GM12878 (cell line): Measurements from ENCODE around the gene ODAD4. TPM values are rescaled to one million over a fixed set of nuclear protein-coding genes. Genes with fewer than 3 reads are reported as not detected.

Experiments used
- ATAC-seq: fragments of 200-7000 bp; cut with Tn5 transposase; 3 replicates; pipeline ENCODE4 v1.9.1; 2020; ENCODE audit warnings: mild to moderate bottlenecking, moderate library complexity
- BruUV-seq: library from RNA; stranded (reverse); fragments of 400-500 nt; replicated peaks from 2 replicates; lab custom pipeline; 2021; lab: Mats Ljungman, UMichigan
- CTCF ChIA-PET: fragments of 300-600 bp; sonication (Branson Sonifier 250); formaldehyde crosslinking; extraction: SDS; loops from one replicate; lab custom pipeline; 2021; ENCODE audit warnings: inconsistent platforms; lab: Yijun Ruan, JAX
- POLR2A ChIA-PET: fragments of 350-600 bp; formaldehyde crosslinking; extraction: SDS; loops from one replicate; lab custom pipeline; 2021; ENCODE audit warnings: inconsistent platforms; lab: Charles Lee
- RAD21 ChIA-PET: fragments of 300-600 bp; sonication (Branson Sonifier 250); formaldehyde crosslinking; loops from one replicate; lab custom pipeline; 2023; ENCODE audit warnings: antibody characterized with exemption; ENCODE audit not compliant: unreplicated experiment; lab: Charles Lee
- SMC1A ChIA-PET: fragments of 300-600 bp; sonication (Branson Sonifier 250); formaldehyde crosslinking; loops from one replicate; lab custom pipeline; 2023; ENCODE audit not compliant: unreplicated experiment, uncharacterized antibody; lab: Charles Lee
- DNase-seq: peaks from one replicate; pipeline ENCODE4 v3.0.0-alpha.2; 2011; ENCODE audit warnings: low read depth, low spot score
- FAIRE-seq: peaks from 3 replicates; lab custom pipeline; 2011; peaks lifted over from hg19 to GRCh38; lab: Jason Lieb, UNC
- H2AFZ ChIP-seq: 2 replicates; pipeline ENCODE4 v1.6.0; 2011; ENCODE audit warnings: low read depth, low read length, control low read depth; ENCODE audit not compliant: control insufficient read depth
- H3K27ac ChIP-seq: 2 replicates; pipeline ENCODE4 v1.5.1; 2011; ENCODE audit warnings: control low read depth; ENCODE audit not compliant: control insufficient read depth, insufficient read depth
- H3K27me3 ChIP-seq, 2 experiments: replicated peaks in 1 of 2; 2 replicates each; pipeline versions ENCODE4 v1.6.0 to v1.6.1; 2011; ENCODE audit warnings: low read length in 1 of 2; ENCODE audit not compliant: control insufficient read depth in 2 of 2, insufficient read depth in 2 of 2
- H3K36me3 ChIP-seq, 2 experiments: 2 replicates each; pipeline ENCODE4 v1.5.1; 2011; ENCODE audit warnings: low read length in 1 of 2; ENCODE audit not compliant: control insufficient read depth in 2 of 2, insufficient read depth in 2 of 2
- H3K4me1 ChIP-seq: 2 replicates; pipeline ENCODE4 v1.6.1; 2011; ENCODE audit warnings: mild to moderate bottlenecking, low read length, moderate library complexity, mixed read lengths; ENCODE audit not compliant: control insufficient read depth, insufficient read depth
- H3K4me2 ChIP-seq: 2 replicates; pipeline ENCODE4 v1.6.0; 2011; ENCODE audit warnings: control low read depth; ENCODE audit not compliant: control insufficient read depth, insufficient read depth
- H3K4me3 ChIP-seq: fragments of 200-600 bp; sonication (generic); 2 replicates; pipeline ENCODE4 v1.5.1; 2016
- H3K79me2 ChIP-seq: 2 replicates; pipeline ENCODE4 v1.6.0; 2011; ENCODE audit warnings: low read length; ENCODE audit not compliant: control insufficient read depth, insufficient read depth
- H3K9ac ChIP-seq: 2 replicates; pipeline ENCODE4 v1.8.0; 2011; ENCODE audit warnings: low read length, control low read depth, mixed read lengths; ENCODE audit not compliant: control insufficient read depth, insufficient read depth
- H3K9me3 ChIP-seq: replicated peaks from 3 replicates; pipeline ENCODE4 v1.5.1; 2011; ENCODE audit warnings: mild to moderate bottlenecking, low read length; ENCODE audit not compliant: control insufficient read depth, insufficient read depth
- H4K20me1 ChIP-seq: 2 replicates; pipeline ENCODE4 v1.6.0; 2011; ENCODE audit not compliant: control insufficient read depth, insufficient read depth
- BHLHE40 ChIP-seq, 2 experiments: fragments of 450-650 bp in 1 of 2; IDR thresholded peaks; 2 replicates each; pipeline ENCODE4 v1.6.1; 2011 to 2017; ENCODE audit warnings: low read depth in 2 of 2, borderline replicate concordance in 1 of 2, improper control_type of control experiment in 1 of 2, low read length in 1 of 2, mild to moderate bottlenecking in 1 of 2
- CREM ChIP-seq: IDR thresholded peaks from 2 replicates; pipeline ENCODE4 v1.6.1; 2014; ENCODE audit warnings: antibody characterized with exemption, low read depth
- GABPA ChIP-seq: IDR thresholded peaks from 2 replicates; pipeline ENCODE4 v1.6.1; 2014; ENCODE audit warnings: antibody characterized with exemption, low read depth, mild to moderate bottlenecking, inconsistent platforms
- JUNB ChIP-seq: IDR thresholded peaks from 2 replicates; pipeline ENCODE4 v1.6.1; 2016; ENCODE audit warnings: antibody characterized with exemption, mild to moderate bottlenecking
- NFXL1 ChIP-seq: fragments of 450-650 bp; IDR thresholded peaks from 2 replicates; pipeline ENCODE4 v1.6.1; 2017; ENCODE audit warnings: antibody characterized with exemption, mild to moderate bottlenecking, borderline replicate concordance
- PML ChIP-seq: IDR thresholded peaks from 2 replicates; pipeline ENCODE4 v1.6.1; 2012; ENCODE audit warnings: low read length, inconsistent platforms
- SMAD5 ChIP-seq: IDR thresholded peaks from 2 replicates; pipeline ENCODE4 v1.6.1; 2016; ENCODE audit warnings: antibody characterized with exemption, low read depth
- SUZ12 ChIP-seq: fragments of 200-600 bp; sonication (generic); IDR thresholded peaks from one replicate; pipeline ENCODE4 v1.6.1; 2018; ENCODE audit warnings: antibody characterized with exemption, mild to moderate bottlenecking; ENCODE audit not compliant: unreplicated experiment
- TBL1XR1 ChIP-seq: IDR thresholded peaks from 2 replicates; pipeline ENCODE4 v1.6.1; 2012; ENCODE audit warnings: low read depth, low read length, improper control_type of control experiment
- TCF12 ChIP-seq: IDR thresholded peaks from 2 replicates; pipeline ENCODE4 v1.6.1; 2011; ENCODE audit warnings: low read depth, mild to moderate bottlenecking, low read length
- ZNF217 ChIP-seq: fragments of 450-650 bp; IDR thresholded peaks from 2 replicates; pipeline ENCODE4 v1.6.1; 2017; ENCODE audit warnings: antibody characterized with exemption, mild to moderate bottlenecking
- ZNF622 ChIP-seq: fragments of 450-650 bp; IDR thresholded peaks from 2 replicates; pipeline ENCODE4 v1.6.1; 2017; ENCODE audit warnings: mild to moderate bottlenecking, inconsistent platforms
- WGBS: methylation state at CpG from one replicate; pipeline ENCODE4 v1.1.6; 2016; ENCODE audit warnings: low lambda C conversion rate; ENCODE audit not compliant: insufficient replicate concordance, insufficient coverage; ENCODE audit errors: missing lambda C conversion rate; 5-methylcytosine and 5-hydroxymethylcytosine counted together
- in situ Hi-C: fragments of 300-500 bp; cut with MboI; formaldehyde crosslinking; loops from 9 replicates; pipeline ENCODE4 v1.14.3; 2018; ENCODE audit warnings: mixed read lengths
- intact Hi-C: fragments of 100-400 bp; cut with micrococcal nuclease; formaldehyde crosslinking; loops from one replicate; pipeline ENCODE4 v1.14.2; 2022; ENCODE audit not compliant: unreplicated experiment
- polyA plus RNA-seq, 11 experiments: library from polyadenylated mRNA; depleted of rRNA in 4 of 11; unstranded in 6 of 11; stranded (reverse) in 5 of 11; fragments of >200 nt; fragmentation: Nextera tagmentation in 4 of 11; fragmentation: Illumina TruSeq in 1 of 11; extraction: Ambion mirVana in 4 of 11; extraction: Trizol in 1 of 11; gene quantifications; 1 replicate in 1 of 11; 2 replicates in 10 of 11; pipeline versions ENCODE4 v1.2.1 to v1.2.3, GENCODE V29; 2011 to 2016; ENCODE audit warnings: inconsistent platforms in 2 of 11, missing spikeins in 2 of 11, low read depth in 1 of 11
- total RNA-seq, 4 experiments: library from RNA; depleted of rRNA in 3 of 4; stranded (reverse); fragments of >200 nt in 3 of 4; fragmentation: Illumina TruSeq in 1 of 4; extraction: Trizol in 1 of 4; gene quantifications; 2 replicates each; pipeline versions ENCODE4 v1.2.1 to v1.2.3, GENCODE V29; 2013 to 2021
- TF ChIP-seq, protein P1 (sequence below): fragments of 450-650 bp; IDR thresholded peaks from 2 replicates; pipeline ENCODE4 v1.6.1; 2017; ENCODE audit warnings: mild to moderate bottlenecking, moderate library complexity
- TF ChIP-seq, protein P2 (sequence below), 3 experiments: IDR thresholded peaks in 2 of 3; conservative IDR thresholded peaks in 1 of 3; 2 replicates each; pipeline ENCODE4 v1.5.1; 2011; ENCODE audit warnings: low read depth in 3 of 3, low read length in 3 of 3, mild to moderate bottlenecking in 3 of 3, control low read depth in 2 of 3, moderate library complexity in 2 of 3, inconsistent platforms in 1 of 3, mixed read lengths in 1 of 3; ENCODE audit not compliant: control insufficient read depth in 2 of 3, insufficient read depth in 1 of 3; ENCODE audit errors: extremely low read depth in 1 of 3
- TF ChIP-seq, protein P3 (sequence below): fragments of 450-650 bp; IDR thresholded peaks from 2 replicates; pipeline ENCODE4 v1.6.1; 2016; ENCODE audit warnings: mild to moderate bottlenecking

Gene ODAD4
- total and polyA plus RNA-seq, 10 of the 15 experiments (the other 5 are each of a cell fraction or from before 2014, with no cell fraction given) = 0.10 to 0.73 (median 0.35) TPM

DNA sequence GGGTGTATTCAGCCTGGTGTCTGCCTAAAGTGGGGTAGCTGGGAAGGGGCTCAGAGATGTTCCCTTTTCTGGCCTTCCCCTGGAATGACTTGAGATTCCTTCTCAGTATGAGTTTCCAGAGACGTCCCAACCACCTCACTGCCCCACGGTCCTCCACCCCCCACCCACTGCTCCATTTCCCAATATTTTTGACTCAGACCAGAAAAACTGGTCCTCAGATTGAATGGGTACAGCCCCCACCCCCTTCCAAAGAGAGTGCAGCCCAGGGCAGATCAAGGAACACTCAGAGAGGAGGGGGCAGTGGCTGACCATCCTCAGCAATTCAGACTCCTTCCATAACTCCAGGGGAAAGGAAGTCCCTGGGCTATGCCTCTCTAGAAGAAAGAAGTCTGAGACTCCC is 14.9 kb upstream of the ODAD4 start (continued):
- TF ChIP-seq, protein P1, sequence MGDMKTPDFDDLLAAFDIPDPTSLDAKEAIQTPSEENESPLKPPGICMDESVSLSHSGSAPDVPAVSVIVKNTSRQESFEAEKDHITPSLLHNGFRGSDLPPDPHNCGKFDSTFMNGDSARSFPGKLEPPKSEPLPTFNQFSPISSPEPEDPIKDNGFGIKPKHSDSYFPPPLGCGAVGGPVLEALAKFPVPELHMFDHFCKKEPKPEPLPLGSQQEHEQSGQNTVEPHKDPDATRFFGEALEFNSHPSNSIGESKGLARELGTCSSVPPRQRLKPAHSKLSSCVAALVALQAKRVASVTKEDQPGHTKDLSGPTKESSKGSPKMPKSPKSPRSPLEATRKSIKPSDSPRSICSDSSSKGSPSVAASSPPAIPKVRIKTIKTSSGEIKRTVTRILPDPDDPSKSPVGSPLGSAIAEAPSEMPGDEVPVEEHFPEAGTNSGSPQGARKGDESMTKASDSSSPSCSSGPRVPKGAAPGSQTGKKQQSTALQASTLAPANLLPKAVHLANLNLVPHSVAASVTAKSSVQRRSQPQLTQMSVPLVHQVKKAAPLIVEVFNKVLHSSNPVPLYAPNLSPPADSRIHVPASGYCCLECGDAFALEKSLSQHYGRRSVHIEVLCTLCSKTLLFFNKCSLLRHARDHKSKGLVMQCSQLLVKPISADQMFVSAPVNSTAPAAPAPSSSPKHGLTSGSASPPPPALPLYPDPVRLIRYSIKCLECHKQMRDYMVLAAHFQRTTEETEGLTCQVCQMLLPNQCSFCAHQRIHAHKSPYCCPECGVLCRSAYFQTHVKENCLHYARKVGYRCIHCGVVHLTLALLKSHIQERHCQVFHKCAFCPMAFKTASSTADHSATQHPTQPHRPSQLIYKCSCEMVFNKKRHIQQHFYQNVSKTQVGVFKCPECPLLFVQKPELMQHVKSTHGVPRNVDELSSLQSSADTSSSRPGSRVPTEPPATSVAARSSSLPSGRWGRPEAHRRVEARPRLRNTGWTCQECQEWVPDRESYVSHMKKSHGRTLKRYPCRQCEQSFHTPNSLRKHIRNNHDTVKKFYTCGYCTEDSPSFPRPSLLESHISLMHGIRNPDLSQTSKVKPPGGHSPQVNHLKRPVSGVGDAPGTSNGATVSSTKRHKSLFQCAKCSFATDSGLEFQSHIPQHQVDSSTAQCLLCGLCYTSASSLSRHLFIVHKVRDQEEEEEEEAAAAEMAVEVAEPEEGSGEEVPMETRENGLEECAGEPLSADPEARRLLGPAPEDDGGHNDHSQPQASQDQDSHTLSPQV = no peak
- TF ChIP-seq CREM (no peak), TCF12 (no peak)
- TF ChIP-seq, protein P2, sequence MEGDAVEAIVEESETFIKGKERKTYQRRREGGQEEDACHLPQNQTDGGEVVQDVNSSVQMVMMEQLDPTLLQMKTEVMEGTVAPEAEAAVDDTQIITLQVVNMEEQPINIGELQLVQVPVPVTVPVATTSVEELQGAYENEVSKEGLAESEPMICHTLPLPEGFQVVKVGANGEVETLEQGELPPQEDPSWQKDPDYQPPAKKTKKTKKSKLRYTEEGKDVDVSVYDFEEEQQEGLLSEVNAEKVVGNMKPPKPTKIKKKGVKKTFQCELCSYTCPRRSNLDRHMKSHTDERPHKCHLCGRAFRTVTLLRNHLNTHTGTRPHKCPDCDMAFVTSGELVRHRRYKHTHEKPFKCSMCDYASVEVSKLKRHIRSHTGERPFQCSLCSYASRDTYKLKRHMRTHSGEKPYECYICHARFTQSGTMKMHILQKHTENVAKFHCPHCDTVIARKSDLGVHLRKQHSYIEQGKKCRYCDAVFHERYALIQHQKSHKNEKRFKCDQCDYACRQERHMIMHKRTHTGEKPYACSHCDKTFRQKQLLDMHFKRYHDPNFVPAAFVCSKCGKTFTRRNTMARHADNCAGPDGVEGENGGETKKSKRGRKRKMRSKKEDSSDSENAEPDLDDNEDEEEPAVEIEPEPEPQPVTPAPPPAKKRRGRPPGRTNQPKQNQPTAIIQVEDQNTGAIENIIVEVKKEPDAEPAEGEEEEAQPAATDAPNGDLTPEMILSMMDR (IDR thresholded peaks at IDR 0.05 in 2 of 3, conservative IDR thresholded peaks at IDR 0.05 in 1 of 3; ENCODE audit: control insufficient read depth in 2 of 3, extremely low read depth in 1 of 3, insufficient read depth in 1 of 3, low read depth in 3 of 3, low read length in 3 of 3) = no peak

DNA sequence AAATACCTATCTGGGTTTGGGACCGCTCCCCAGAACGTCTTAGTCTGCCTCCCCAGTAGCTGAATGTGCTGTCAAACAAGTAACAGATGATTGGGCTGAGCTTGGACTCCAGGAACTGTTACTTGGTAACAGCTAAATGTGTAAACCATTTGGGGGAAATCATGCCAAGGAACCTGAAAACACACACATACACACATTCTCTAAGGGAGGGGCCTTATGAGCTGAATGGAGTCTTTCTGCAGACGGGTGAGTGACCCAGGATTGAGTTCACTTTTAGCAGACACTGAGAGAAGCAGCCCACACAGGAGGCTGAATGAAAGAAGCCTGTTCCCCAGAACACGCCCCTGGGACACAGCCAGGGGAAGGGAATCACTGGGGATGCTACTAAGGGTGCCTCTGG is 13.2 kb upstream of the ODAD4 start:
- in situ Hi-C loops (no loop called here), intact Hi-C loops (no loop called here)
- ChIA-PET SMC1A (interaction anchor here (0.7 to 2.7 kb wide), 4 partner anchors 9 to 79 kb away, joined by 3 to 19 read pairs (median 4); partner anchors contain the start of gene ODAD4), POLR2A (interaction anchor here (0.7 to 4.2 kb wide), 5 partner anchors 11 to 229 kb away, joined by 3 to 52 read pairs (median 4); partner anchors contain the start of genes NKIRAS2 and ODAD4), CTCF (interaction anchor here (0.6 to 2.1 kb wide), 8 partner anchors 10 to 270 kb away, joined by 3 to 16 read pairs (median 4); partner anchors contain the start of gene ODAD4), RAD21 (interaction anchor here (1.5 to 3.0 kb wide), 6 partner anchors 12 to 100 kb away, joined by 3 to 23 read pairs (median 10); partner anchors contain the start of genes CNP, DNAJC7 and ODAD4)
- Histone ChIP-seq H3K9ac (peak overlapping the region; percentile 94), H3K27me3 (no peaks in the 10 kb centered on the region), H3K4me1 (peaks cover 19% of the 10 kb centered on the region), H2AFZ (no peak overlapping the region), H3K79me2 (peaks cover 59% of the 10 kb centered on the region), H3K9me3 (no peaks in the 10 kb centered on the region), H3K27ac (no peak overlapping the region), H3K36me3 (peaks cover 8 to 10% of the 10 kb centered on the region in 2 experiments), H4K20me1 (peaks cover 9% of the 10 kb centered on the region; the same call in 1 of the 2 replicates), H3K4me3 (peak overlapping the region; percentile 98), H3K4me2 (peak overlapping the region; percentile 96)
- no TSS peak for BruUV-seq
- no peak for DNase-seq
- no peak for ATAC-seq
- TF ChIP-seq SMAD5 (no peak), GABPA (no peak), PML (no peak), NFXL1 (no peak), JUNB (no peak), SUZ12 (no peak), ZNF622 (no peak), TBL1XR1 (no peak), BHLHE40 (IDR thresholded peaks at IDR 0.05; ENCODE audit: borderline replicate concordance in 1 of 2, low read depth in 2 of 2, low read length in 1 of 2) (no peak), ZNF217 (no peak)
- TF ChIP-seq, protein P3, sequence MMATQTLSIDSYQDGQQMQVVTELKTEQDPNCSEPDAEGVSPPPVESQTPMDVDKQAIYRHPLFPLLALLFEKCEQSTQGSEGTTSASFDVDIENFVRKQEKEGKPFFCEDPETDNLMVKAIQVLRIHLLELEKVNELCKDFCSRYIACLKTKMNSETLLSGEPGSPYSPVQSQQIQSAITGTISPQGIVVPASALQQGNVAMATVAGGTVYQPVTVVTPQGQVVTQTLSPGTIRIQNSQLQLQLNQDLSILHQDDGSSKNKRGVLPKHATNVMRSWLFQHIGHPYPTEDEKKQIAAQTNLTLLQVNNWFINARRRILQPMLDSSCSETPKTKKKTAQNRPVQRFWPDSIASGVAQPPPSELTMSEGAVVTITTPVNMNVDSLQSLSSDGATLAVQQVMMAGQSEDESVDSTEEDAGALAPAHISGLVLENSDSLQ = no peak
- WGBS = 43% methylated on average over 4 of the region's 4 CpGs
- FAIRE-seq = no peak
